K562 (cell line): Measurements from ENCODE around the gene RPS28. TPM values are rescaled to one million over a fixed set of nuclear protein-coding genes. Genes with fewer than 3 reads are reported as not detected.
A peak's percentile ranks its signal among the peaks of the same experiment; 100 is the strongest.

ENCODE experiments used
- CCAR2 ChIP-seq: fragments of 200-400 bp; formaldehyde crosslinking; IDR thresholded peaks from 2 replicates; pipeline ENCODE4 v1.6.1; 2017; ENCODE audit warnings: mild to moderate bottlenecking, low read depth, low read length
- FOXA1 ChIP-seq: fragments of 450-650 bp; IDR thresholded peaks from 2 replicates; pipeline ENCODE4 v1.6.1; 2016; ENCODE audit warnings: mild to moderate bottlenecking, borderline replicate concordance
- FOXJ3 ChIP-seq: sonication (generic); formaldehyde crosslinking; IDR thresholded peaks from 2 replicates; pipeline ENCODE4 v1.4.0; 2020; ENCODE audit warnings: mild to moderate bottlenecking, missing genetic modification reagents
- HCFC1 ChIP-seq: IDR thresholded peaks from 2 replicates; pipeline ENCODE4 v1.6.1; 2012; ENCODE audit warnings: low read depth, low read length, improper control_type of control experiment
- MTF1 ChIP-seq: fragments of 250-450 bp; sonication (Bioruptor Pico); IDR thresholded peaks from 2 replicates; pipeline ENCODE4 v1.9.0; 2021; ENCODE audit warnings: moderate library complexity, mild to moderate bottlenecking, inconsistent platforms, borderline replicate concordance
- NCOA1 ChIP-seq: fragments of 450-650 bp; IDR thresholded peaks from 2 replicates; pipeline ENCODE4 v1.6.1; 2016; ENCODE audit warnings: low read depth
- POLR3G ChIP-seq: IDR thresholded peaks from 2 replicates; pipeline ENCODE4 v1.6.1; 2011; ENCODE audit not compliant: insufficient read length, insufficient replicate concordance; ENCODE audit errors: extremely low read depth
- SFPQ ChIP-seq: fragments of 200-400 bp; formaldehyde crosslinking; IDR thresholded peaks from 2 replicates; pipeline ENCODE4 v1.6.1; 2017; ENCODE audit warnings: mild to moderate bottlenecking, low read depth, low read length, moderate library complexity
- TFAP4 ChIP-seq: sonication (generic); formaldehyde crosslinking; IDR thresholded peaks from 2 replicates; pipeline ENCODE4 v1.8.0; 2022; ENCODE audit warnings: missing genetic modification reagents, mild to moderate bottlenecking, moderate library complexity, borderline replicate concordance
- ZBTB11 ChIP-seq, 3 experiments: fragments of 200-800 bp in 1 of 3; fragments of 250-450 bp in 1 of 3; fragments of 450-650 bp in 1 of 3; sonication (Bioruptor Pico) in 1 of 3; sonication (Bioruptor generic) in 1 of 3; formaldehyde crosslinking in 1 of 3; IDR thresholded peaks; 2 replicates each; pipeline versions ENCODE4 v1.6.1 to v1.8.0; 2016 to 2022; ENCODE audit warnings: mild to moderate bottlenecking in 2 of 3, missing genetic modification characterization in 2 of 3, missing compliant biosample characterization in 1 of 3, moderate library complexity in 1 of 3
- ZBTB26 ChIP-seq: fragments of 450-650 bp; formaldehyde crosslinking; IDR thresholded peaks from 2 replicates; pipeline ENCODE4 v1.4.0; 2022; ENCODE audit warnings: missing genetic modification characterization
- polyA plus RNA-seq, 8 experiments: library from polyadenylated mRNA; depleted of rRNA in 4 of 8; stranded (reverse) in 5 of 8; unstranded in 3 of 8; fragments of >200 nt; fragmentation: Nextera tagmentation in 2 of 8; fragmentation: Illumina TruSeq in 1 of 8; extraction: Ambion mirVana in 2 of 8; extraction: Trizol in 1 of 8; gene quantifications; 2 replicates each; pipeline versions ENCODE4 v1.2.1 to v1.2.3, GENCODE V29; 2011 to 2014; ENCODE audit warnings: inconsistent platforms in 1 of 8, missing spikeins in 1 of 8
- total RNA-seq, 7 experiments: library from RNA; depleted of rRNA in 6 of 7; stranded (reverse); fragments of >200 nt in 6 of 7; fragmentation: Illumina TruSeq in 2 of 7; extraction: Trizol in 2 of 7; gene quantifications; 2 replicates each; pipeline versions ENCODE4 v1.2.1 to v1.2.3, GENCODE V29; 2011 to 2021; ENCODE audit warnings: low replicate concordance in 1 of 7

Gene RPS28
- total and polyA plus RNA-seq, 9 of the 15 experiments (the other 6 are each of a cell fraction or from before 2014, with no cell fraction given) = 165 to 2,827 (median 1,303) TPM

GRCh38 chr19:8321067-8321985 lies at the start of gene RPS28, which contains the start of gene NDUFA7 (continued):
- TF ChIP-seq SFPQ (no peak), POLR3G (no peak), TFAP4 (peak; percentile 61), CCAR2 (no peak), ZBTB26 (no peak), HCFC1 (peak; percentile 86), FOXJ3 (no peak), FOXA1 (no peak), MTF1 (CRISPR knock-in tag) (no peak), ZBTB11 (CRISPR knock-in tag; IDR thresholded peaks at IDR 0.05) (no peak), NCOA1 (no peak)
